Stimulated activated CD4-positive, alpha-beta T cell treated with anti-CD3 and anti-CD28 coated beads, Interleukin-1b, Interleukin-23, amount 100 ng/mL, for 4 hours (primary cell): ENCODE results near the gene HTR3E.
"Not testable (repeated sequence)": the region's sequence is repeated elsewhere in the genome, so short reads cannot be mapped to it uniquely, and the experiment has no call there.

Experiments used
- DNase-seq, 2 donors: peaks; one replicate each; pipeline ENCODE4 v3.0.0-alpha.2; 2020; ENCODE audit warnings: low read depth in 2 of 2

The HTR3E gene

DNA sequence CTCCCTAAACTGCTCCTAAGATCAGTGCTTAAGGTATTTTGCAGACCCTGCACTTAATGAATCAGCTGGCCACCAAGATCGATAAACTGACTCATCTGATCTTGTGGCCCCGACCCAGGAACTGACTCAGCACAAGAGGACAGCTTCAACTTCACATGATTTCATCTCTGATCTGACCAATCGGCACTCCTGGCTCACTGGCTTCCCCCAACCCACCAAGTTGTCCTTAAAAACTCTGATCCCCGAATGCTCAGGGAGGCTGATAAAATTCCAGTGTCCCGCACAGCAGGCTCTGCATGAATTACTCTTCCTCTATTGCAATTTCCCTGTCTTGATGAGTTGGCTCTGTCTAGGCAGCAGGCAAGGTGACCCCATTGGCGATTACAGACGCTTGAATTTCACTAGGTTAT lies 13.5 kb downstream of the HTR3E start:
- DNase-seq, result no peak

DNA sequence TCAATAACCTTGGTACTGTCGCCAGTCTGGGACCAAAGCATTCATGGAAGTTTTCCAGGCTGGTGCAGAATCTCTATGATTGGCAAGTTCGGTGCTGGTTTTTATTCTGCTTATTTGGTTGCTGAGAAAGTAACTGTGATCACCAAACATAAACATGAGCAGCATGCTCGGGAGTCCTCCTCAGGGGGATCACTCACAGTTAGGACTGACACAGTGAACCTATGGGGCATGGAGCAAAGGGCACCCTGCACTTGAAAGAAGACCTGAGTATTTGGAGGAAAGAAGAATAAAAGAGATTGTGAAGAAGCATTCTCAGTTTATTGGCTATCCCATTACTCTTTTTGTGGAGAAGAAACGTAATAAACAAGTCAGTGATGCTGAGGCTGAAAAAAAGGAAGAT lies 19.2 kb downstream of the HTR3E start:
- DNase-seq, result no peak

DNA sequence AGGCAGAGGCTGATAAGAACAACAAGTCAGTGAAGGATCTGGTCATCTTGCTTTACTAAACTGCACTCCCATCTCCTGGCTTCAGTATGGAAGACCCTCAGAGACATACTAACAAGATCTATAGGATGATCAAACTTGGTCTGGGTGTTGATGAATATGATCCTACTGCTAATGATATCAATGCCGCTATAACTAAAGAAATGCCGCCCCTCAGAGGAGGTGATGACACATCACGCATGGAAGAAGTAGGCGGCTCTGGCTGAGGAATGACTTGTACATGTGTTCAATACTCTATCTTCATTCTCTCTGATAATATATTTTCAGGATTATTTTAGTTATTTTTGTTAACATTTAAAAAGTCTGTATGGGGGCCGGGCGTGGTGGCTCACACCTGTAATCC lies 20.8 kb downstream of the HTR3E start:
- DNase-seq, result no peak

GRCh38 chr3:184121031-184121430 lies 24.2 kb downstream of the HTR3E start:
- not testable (repeated sequence) for DNase-seq

DNA sequence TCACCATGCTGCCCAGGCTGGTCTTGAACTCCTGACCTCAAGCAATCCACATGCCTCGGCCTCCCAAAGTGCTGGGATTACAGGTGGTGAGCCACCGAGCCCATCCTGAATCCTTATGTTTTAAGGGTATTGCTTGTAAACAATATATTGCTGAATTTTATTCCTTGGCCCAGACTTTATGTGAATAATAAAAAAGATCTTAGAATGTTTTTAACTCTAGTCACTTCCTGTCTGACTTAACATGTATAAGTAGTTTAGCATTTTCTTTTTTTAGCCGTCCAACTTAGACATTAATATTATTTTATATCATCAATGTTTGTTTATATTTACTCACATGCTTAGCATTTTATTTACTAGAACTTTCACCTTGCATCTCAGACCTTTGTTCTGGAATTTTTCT lies 29.1 kb downstream of the HTR3E start:
- no peak for DNase-seq

DNA sequence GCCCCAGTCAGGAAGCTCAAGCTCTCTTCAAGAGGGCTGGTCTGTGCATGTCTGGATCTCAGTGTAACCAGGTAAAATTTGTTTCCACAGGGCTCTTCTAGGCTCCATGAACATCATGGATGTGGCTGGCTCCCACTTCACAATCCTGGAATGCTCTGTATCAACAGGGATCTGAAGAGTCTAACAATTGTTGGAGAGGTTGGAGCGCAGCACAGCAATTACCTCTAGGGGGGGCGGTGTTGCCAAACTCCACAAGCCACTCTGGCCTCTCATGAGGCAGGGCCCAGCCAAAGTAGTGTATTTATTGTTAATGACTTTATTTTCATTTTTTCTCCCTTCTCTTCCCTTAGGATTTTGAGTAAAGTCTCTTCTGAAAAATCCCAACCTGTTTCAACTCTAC lies 32.1 kb downstream of the HTR3E start:
- no peak for DNase-seq

DNA sequence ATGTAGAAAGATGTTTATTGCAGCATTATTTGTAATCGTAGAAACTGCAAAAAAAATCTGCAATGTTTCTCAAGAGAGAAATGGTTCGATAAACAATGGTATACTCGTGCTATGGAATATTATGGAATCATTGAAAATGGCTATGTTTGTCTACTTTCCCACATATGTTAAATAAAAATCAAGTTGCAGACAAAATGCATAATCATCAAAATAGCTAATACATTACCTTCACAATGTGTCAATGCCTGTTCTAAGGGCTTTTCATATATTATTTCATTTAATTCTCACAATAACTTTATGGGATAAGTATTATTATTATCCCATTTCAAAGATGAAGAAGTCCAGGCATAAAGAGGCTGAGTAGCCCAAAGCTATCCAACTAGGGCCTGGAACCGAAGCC lies 36.1 kb downstream of the HTR3E start:
- DNase-seq, result no peak

GRCh38 chr3:184133840-184134745 lies 37.2 kb downstream of the HTR3E start:
- peak in 1 of 2 donors; percentile 54 for DNase-seq

- no peak for DNase-seq
Observed at GRCh38 chr3:184134746-184135148, 37.9 kb downstream of the HTR3E start.

DNA sequence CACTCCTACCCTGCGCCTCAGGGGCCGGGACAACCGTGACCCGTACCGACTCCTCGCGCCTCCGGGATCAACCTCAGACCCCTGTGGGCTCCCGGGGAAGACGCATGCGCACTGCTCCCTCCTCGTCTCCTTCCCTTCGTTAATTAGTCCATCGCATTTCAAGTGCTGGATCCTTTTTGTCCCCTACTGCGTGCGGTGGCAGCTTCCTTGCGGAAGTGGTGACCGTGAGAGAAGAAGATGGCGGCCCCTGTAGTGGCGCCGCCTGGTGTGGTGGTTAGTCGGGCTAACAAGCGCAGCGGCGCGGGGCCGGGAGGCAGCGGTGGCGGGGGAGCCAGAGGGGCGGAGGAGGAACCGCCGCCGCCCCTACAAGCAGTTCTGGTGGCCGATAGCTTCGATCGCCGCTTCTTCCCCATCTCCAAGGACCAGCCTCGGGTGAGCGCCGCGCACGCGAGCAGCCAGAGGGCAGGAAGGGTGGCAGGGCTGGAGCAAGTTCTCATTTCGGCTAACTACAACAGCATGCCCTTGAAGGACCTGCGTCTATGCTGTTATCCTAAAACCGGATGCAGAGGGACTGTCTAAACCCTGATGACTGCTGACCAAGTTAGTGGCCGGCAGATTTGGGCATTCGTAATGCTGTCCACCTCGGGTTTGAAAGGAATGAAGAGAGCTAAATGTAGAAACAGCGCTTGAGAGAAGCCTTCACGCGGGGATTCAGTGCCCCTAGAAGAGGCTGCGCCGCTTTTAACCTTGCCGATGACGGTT lies 38.5 kb downstream of the HTR3E start, which contains the start of gene EIF2B5:
Gene EIF2B5 (plus strand): TSS at position 210 of the 762 bp plus-strand sequence. CDS start 28 bp downstream, at position 238.
- DNase-seq, result peak; percentile 77 to 79

DNA sequence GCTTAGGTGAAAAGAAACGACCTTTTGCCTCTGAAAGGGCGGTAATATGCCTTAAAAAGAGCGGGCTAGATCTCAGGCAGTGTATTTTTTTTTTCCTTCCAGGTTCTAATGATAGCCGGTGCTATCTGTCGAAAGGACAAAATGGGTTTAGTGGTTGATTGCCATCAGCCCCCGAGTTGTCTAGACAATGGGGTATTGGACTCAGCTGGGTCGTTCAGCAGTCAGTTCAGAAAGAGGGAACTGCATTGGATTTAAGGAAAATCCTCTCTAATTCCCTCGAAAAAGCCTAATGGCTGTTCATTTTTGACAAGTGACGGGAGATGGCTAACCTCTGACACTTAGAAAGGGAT lies 39.0 kb downstream of the HTR3E start:
- DNase-seq, result no peak

DNA sequence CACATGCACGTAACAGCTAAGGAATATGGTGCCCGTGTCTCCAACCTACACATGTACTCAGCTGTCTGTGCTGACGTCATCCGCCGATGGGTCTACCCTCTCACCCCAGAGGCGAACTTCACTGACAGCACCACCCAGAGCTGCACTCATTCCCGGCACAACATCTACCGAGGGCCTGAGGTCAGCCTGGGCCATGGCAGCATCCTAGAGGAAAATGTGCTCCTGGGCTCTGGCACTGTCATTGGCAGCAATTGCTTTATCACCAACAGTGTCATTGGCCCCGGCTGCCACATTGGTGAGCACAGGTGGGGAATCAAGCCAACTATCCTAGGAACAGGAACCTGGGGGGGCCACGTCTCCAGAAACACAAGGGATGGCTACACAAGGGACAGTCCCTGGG lies 43.6 kb downstream of the HTR3E start:
- DNase-seq, result no peak

GRCh38 chr3:184142199-184142598 lies 45.3 kb downstream of the HTR3E start:
- DNase-seq, result no peak

DNA sequence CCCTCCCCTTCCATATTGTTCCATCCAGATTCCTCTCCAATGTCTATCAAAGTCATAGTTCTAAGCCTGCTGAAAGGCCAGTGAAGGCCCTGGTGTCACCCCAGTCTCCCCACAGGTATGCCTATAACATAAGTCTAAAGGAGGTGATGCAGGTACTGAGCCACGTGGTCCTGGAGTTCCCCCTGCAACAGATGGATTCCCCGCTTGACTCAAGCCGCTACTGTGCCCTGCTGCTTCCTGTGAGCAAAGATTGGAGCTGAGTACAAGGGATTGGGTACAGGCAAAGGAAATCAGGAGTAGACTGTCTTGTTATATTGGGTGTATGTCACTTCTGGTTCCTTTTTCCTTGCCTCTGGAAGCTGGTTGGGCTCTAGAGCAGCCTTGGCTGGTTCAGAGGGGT lies 46.5 kb downstream of the HTR3E start:
- no peak for DNase-seq

- no peak for DNase-seq
Observed at GRCh38 chr3:184144505-184144904, 47.6 kb downstream of the HTR3E start.

- DNase-seq, result peak in 1 of 2 donors; percentile 40
Observed at GRCh38 chr3:184145111-184145524, 48.3 kb downstream of the HTR3E start.

- no peak for DNase-seq
Observed at GRCh38 chr3:184145751-184146270, 48.9 kb downstream of the HTR3E start.

- no peak for DNase-seq
Observed at GRCh38 chr3:184148076-184148475, 51.2 kb downstream of the HTR3E start.

GRCh38 chr3:184149123-184149522 lies 52.3 kb downstream of the HTR3E start:
- DNase-seq, result no peak

GRCh38 chr3:184149770-184150169 lies 52.9 kb downstream of the HTR3E start:
- DNase-seq, result not testable (repeated sequence)

- DNase-seq, result peak in 1 of 2 donors; percentile 45
Observed at GRCh38 chr3:184154885-184155643, 58.2 kb downstream of the HTR3E start, which contains the start of gene DVL3. Gene DVL3, plus strand, starts transcription at chr3:184155377. Its CDS starts 259 bp downstream, at chr3:184155636.
